ENCODE results near the gene PARM1. TPM values are rescaled to one million over a fixed set of nuclear protein-coding genes. Genes with fewer than 3 reads are reported as not detected.

PARM1 gene
- total RNA-seq, 1 donor from 2014 or later, result 116 TPM

GRCh38 chr4:74919783-74920182 is 13.1 kb upstream of the PARM1 start:
- Histone ChIP-seq H3K4me3 (no peak overlapping the region), H3K4me1 (no peaks in the 10 kb centered on the region), H3K27ac (no peak overlapping the region), H3K27me3 (no peaks in the 10 kb centered on the region), H3K36me3 (no peaks in the 10 kb centered on the region), H3K9me3 (peaks cover 0 to 3% of the 10 kb centered on the region in 2 donors)
- intact Hi-C loops (cut with DNase I), result no loop called here
- no peak for TF ChIP-seq CTCF (IDR thresholded peaks at IDR 0.05)
- DNase-seq (ENCODE audit: low spot score in 2 of 2), result no peak

- H3K4me1 ChIP-seq, result no peaks in the 10 kb centered on the region
- H3K4me3 ChIP-seq, result no peak overlapping the region
- no peak for TF ChIP-seq CTCF (IDR thresholded peaks at IDR 0.05)
- intact Hi-C loops (cut with DNase I), result no loop called here
- no peak for DNase-seq (ENCODE audit: low spot score in 2 of 2)
- H3K27ac ChIP-seq, result no peak overlapping the region
- H3K27me3 ChIP-seq, result no peaks in the 10 kb centered on the region
- H3K9me3 ChIP-seq, result peaks cover 0 to under 1% of the 10 kb centered on the region in 2 donors
- H3K36me3 ChIP-seq, result no peaks in the 10 kb centered on the region
These were observed 12.2 kb upstream of the PARM1 start for GRCh38 chr4:74920704-74921103.

GRCh38 chr4:74921490-74921889 is 11.4 kb upstream of the PARM1 start:
- no peaks in the 10 kb centered on the region for H3K27me3 ChIP-seq
- no peaks in the 10 kb centered on the region for H3K9me3 ChIP-seq
- no peak for TF ChIP-seq CTCF (IDR thresholded peaks at IDR 0.05)
- no peaks in the 10 kb centered on the region for H3K36me3 ChIP-seq
- intact Hi-C loops (cut with DNase I), result no loop called here
- H3K4me3 ChIP-seq, result no peak overlapping the region
- no peaks in the 10 kb centered on the region for H3K4me1 ChIP-seq
- no peak overlapping the region for H3K27ac ChIP-seq
- DNase-seq (ENCODE audit: low spot score in 2 of 2), result no peak

- Histone ChIP-seq H3K9me3 (no peaks in the 10 kb centered on the region), H3K27ac (no peak overlapping the region), H3K36me3 (no peaks in the 10 kb centered on the region), H3K27me3 (no peaks in the 10 kb centered on the region), H3K4me1 (no peaks in the 10 kb centered on the region), H3K4me3 (no peak overlapping the region)
- intact Hi-C loops (cut with DNase I), result no loop called here
- TF ChIP-seq CTCF (IDR thresholded peaks at IDR 0.05), result no peak
- no peak for DNase-seq (ENCODE audit: low spot score in 2 of 2)
These were observed 6.9 kb upstream of the PARM1 start for GRCh38 chr4:74926007-74926406.

- DNase-seq (ENCODE audit: low spot score in 2 of 2), result no peak
- intact Hi-C loops (cut with DNase I), result loop anchor here (5.0 to 10.0 kb wide), 4 partner anchors 72 to 795 kb away; partner anchors contain the start of gene USO1
- no peaks in the 10 kb centered on the region for H3K9me3 ChIP-seq
- H3K27me3 ChIP-seq, result no peaks in the 10 kb centered on the region
- TF ChIP-seq CTCF (IDR thresholded peaks at IDR 0.05), result no peak
- H3K27ac ChIP-seq, result no peak overlapping the region
- H3K4me3 ChIP-seq, result no peak overlapping the region
- H3K4me1 ChIP-seq, result no peaks in the 10 kb centered on the region
- no peaks in the 10 kb centered on the region for H3K36me3 ChIP-seq
These were observed 2.8 kb upstream of the PARM1 start for GRCh38 chr4:74930162-74930561.

GRCh38 chr4:74931376-74931775 is 1.5 kb upstream of the PARM1 start:
- no peak overlapping the region for H3K27ac ChIP-seq
- peaks cover 0 to 2% of the 10 kb centered on the region in 2 donors for H3K4me1 ChIP-seq
- H3K36me3 ChIP-seq, result no peaks in the 10 kb centered on the region
- no peaks in the 10 kb centered on the region for H3K27me3 ChIP-seq
- TF ChIP-seq CTCF (IDR thresholded peaks at IDR 0.05), result no peak
- DNase-seq (ENCODE audit: low spot score in 2 of 2), result no peak
- H3K4me3 ChIP-seq, result no peak overlapping the region
- no peaks in the 10 kb centered on the region for H3K9me3 ChIP-seq
- intact Hi-C loops (cut with DNase I), result loop anchor here (5.0 to 10.0 kb wide), 4 partner anchors 71 to 793 kb away; partner anchors contain the start of gene USO1
